Measurements from ENCODE around the gene PCOLCE2.
A peak's percentile ranks its signal among the peaks of the same experiment; 100 is the strongest.

Gene PCOLCE2

DNA sequence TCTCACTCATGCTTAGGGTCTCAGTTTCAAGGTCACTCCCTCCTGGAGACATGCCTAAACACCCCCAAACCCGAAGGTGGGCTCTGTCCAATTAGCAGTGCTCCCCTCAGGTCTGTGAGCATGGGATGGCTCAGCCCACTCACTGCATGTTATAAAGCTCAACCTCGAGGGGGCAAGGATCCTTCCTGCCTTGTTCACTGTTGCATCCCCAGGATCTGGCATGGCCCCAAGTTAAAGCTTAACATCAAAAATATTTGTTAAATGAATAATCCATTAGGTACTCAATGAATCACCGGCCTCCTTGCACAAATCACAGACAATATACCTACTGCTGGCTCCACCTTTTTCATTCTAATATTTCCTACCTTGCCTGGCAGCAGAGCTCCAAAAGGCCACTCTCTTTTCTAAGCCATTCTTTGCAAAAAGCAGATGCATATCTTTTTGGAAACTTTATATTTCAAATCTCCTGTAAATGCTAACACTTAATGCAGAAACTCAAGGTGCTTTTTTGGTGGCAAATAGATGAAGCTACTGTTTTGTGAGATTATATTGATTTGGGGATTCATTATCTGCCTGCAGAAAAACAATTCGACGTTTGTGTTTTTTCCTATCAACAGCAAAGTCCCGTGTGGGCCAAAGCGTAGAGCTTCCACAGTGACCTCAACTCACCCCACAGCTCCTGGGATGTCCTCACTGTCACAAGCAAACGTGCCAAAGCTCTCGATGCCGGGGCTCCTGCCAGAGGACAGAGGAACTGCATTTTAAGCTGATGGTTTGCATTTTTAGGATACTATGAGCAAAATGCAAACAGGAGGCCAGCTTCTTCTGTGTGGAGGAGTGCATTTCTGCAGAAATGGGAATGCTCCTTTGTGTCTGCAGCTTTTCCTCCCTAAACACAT, 35.4 kb downstream of the PCOLCE2 start:
- H3K4me3 ChIP-seq (ENCODE audit: low read depth, low read length) = no peak overlapping the region
- no peaks in the 10 kb centered on the region for H3K9me3 ChIP-seq
- no peaks in the 10 kb centered on the region for H3K27me3 ChIP-seq
- TF ChIP-seq, protein P1, sequence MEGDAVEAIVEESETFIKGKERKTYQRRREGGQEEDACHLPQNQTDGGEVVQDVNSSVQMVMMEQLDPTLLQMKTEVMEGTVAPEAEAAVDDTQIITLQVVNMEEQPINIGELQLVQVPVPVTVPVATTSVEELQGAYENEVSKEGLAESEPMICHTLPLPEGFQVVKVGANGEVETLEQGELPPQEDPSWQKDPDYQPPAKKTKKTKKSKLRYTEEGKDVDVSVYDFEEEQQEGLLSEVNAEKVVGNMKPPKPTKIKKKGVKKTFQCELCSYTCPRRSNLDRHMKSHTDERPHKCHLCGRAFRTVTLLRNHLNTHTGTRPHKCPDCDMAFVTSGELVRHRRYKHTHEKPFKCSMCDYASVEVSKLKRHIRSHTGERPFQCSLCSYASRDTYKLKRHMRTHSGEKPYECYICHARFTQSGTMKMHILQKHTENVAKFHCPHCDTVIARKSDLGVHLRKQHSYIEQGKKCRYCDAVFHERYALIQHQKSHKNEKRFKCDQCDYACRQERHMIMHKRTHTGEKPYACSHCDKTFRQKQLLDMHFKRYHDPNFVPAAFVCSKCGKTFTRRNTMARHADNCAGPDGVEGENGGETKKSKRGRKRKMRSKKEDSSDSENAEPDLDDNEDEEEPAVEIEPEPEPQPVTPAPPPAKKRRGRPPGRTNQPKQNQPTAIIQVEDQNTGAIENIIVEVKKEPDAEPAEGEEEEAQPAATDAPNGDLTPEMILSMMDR (IDR thresholded peaks at IDR 0.05; ENCODE audit: low read depth, low read length) = no peak
- peak; percentile 22 for DNase-seq
- H3K36me3 ChIP-seq = no peaks in the 10 kb centered on the region
- peaks cover 3% of the 10 kb centered on the region for H3K4me1 ChIP-seq

DNA sequence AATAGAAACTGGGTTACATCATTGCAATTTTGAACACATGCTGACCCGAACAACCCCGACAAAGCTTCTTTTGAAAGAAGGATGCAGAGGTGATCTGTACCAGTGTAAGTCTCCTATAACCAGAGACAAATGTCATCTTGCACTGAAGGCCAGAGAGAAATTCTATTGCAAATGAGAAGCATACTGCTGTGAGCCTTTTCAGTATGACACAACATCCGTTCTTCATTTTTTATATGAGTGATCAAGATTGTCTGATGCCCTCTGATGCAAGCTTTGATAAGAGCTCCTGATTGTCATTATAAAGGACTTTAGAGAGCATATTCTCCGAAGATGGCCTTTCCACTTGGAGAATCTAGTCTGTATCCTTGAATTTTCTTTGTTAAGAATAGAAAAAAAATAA, 36.9 kb downstream of the PCOLCE2 start:
- Histone ChIP-seq H3K36me3 (no peaks in the 10 kb centered on the region), H3K4me1 (peaks cover 3% of the 10 kb centered on the region; the same call in 1 of the 2 replicates), H3K9me3 (no peaks in the 10 kb centered on the region), H3K4me3 (ENCODE audit: low read depth, low read length) (no peak overlapping the region), H3K27me3 (no peaks in the 10 kb centered on the region)
- TF ChIP-seq, protein P1 (IDR thresholded peaks at IDR 0.05; ENCODE audit: low read depth, low read length) = no peak
- DNase-seq = no peak

DNA sequence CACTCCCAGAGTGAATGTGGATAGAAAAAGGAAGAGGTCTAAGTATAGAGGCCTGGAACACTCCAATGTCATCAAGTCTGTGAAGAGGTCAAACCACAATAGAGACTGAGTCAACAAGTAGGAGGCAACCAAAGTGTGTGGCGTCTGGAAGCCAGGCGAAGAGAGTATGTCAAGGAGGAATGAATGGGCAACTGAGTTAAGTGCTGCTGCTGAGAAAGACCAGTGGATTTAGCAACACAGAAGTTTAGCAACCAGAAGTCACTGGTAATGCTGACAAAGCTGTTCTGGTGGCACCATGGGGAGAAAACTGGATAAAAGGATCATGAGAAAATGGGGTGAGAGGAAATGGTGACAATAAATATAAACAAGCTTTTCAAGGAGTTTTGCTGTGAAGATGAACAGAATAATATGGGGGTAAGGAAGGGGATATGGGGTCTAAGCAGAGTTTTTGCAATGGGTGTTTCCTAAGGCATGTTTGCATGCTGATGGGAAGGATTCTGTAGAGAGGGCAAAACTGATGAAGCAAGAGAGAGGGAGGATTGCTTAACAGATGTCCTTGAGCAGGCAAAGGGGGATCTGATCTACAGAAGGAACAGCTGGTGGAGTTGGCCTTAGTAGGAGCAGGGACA, 38.4 kb downstream of the PCOLCE2 start:
- Histone ChIP-seq H3K9me3 (no peaks in the 10 kb centered on the region), H3K4me1 (peaks cover 3% of the 10 kb centered on the region; the same call in 1 of the 2 replicates), H3K27me3 (no peaks in the 10 kb centered on the region), H3K36me3 (peaks cover 6% of the 10 kb centered on the region), H3K4me3 (ENCODE audit: low read depth, low read length) (no peak overlapping the region)
- TF ChIP-seq, protein P1 (IDR thresholded peaks at IDR 0.05; ENCODE audit: low read depth, low read length) = no peak
- DNase-seq = no peak

DNA sequence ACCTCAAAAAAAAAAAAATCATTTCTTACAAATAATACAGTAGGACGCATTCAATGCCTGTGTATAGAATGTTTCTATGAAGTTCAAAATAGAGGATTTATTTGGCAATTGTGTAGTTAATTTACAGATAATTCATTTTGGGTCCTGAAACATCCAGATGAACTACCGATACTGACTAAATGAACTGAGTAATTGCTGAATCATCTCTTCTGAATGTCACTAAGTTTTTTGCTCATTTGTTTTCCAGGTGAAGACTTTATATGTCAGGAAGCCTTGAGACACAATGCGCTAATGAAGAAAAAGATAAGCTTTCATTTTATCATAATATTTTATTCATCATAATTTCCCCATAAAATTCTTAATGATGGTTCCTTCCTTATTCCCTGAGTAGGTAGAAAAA, 39.7 kb downstream of the PCOLCE2 start:
- Histone ChIP-seq H3K36me3 (peaks cover 8% of the 10 kb centered on the region), H3K4me1 (peaks cover 3% of the 10 kb centered on the region; the same call in 1 of the 2 replicates), H3K9me3 (no peaks in the 10 kb centered on the region), H3K4me3 (ENCODE audit: low read depth, low read length) (no peak overlapping the region), H3K27me3 (no peaks in the 10 kb centered on the region)
- TF ChIP-seq, protein P1 (IDR thresholded peaks at IDR 0.05; ENCODE audit: low read depth, low read length) = no peak
- DNase-seq = no peak

DNA sequence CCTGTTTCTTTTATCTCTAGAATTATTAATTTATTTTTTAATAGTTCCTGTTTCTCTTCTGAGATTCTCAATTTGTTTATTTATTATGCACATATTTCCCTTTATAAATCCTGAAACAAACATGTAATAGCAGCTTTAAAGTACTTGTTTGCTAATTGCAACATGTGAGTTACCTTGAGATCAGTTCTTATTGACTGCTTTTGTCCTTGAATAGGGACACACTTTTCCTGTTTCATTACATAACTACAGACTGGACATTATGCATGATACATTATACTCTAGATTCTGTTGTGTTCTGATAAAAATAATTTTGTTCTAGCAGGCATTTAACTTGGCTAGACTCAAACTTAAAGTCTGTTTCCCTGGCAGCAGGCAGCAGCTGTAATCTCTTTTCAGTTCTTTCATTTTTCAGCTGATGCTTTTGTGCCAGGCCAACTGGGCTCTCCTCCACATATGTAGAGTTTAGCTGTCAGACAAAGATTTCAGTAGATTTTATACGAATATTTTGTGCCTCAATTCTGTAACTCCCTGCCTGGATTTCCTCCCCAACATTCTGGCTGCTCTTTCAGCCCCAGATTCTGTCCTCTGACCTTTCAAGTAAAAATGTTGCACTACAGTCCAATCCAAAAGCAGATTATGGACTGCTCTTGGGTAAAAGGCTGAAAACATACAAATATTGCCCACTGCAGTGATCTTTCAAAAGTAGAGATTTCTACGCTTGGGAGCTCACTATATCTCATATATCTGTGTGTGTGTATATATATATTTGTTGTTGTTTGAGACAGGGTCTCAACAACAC, 41.9 kb downstream of the PCOLCE2 start:
- H3K27me3 ChIP-seq = no peaks in the 10 kb centered on the region
- H3K4me1 ChIP-seq = peaks cover 3% of the 10 kb centered on the region; the same call in 1 of the 2 replicates
- no peak for DNase-seq
- TF ChIP-seq, protein P1 (IDR thresholded peaks at IDR 0.05; ENCODE audit: low read depth, low read length) = no peak
- H3K36me3 ChIP-seq = peaks cover 8% of the 10 kb centered on the region
- H3K4me3 ChIP-seq (ENCODE audit: low read depth, low read length) = no peak overlapping the region
- H3K9me3 ChIP-seq = no peaks in the 10 kb centered on the region

All from BE2C (cell line).